Upper lobe of left lung (tissue), 4 donors: ENCODE data around the gene TMEM242.

ENCODE experiments used
- CTCF ChIP-seq, 6 experiments: fragments of 450-650 bp in 4 of 6; fragments of 200-600 bp in 2 of 6; sonication (generic) in 2 of 6; IDR thresholded peaks; one replicate each; pipeline ENCODE4 v1.5.1; 2016 to 2019; ENCODE audit warnings: antibody characterized with exemption in 6 of 6
- POLR2A ChIP-seq, 4 donors: fragments of 450-650 bp; IDR thresholded peaks; one replicate each; pipeline ENCODE4 v1.5.1; 2016 to 2017; ENCODE audit warnings: antibody characterized with exemption in 4 of 4, mild to moderate bottlenecking in 2 of 4

GRCh38 chr6:157291356-157291755 lies 32.0 kb downstream of the TMEM242 start:
- no peak for TF ChIP-seq CTCF (IDR thresholded peaks at IDR 0.05)
- TF ChIP-seq POLR2A (IDR thresholded peaks at IDR 0.05) = no peak
